H1 (cell line): ENCODE results near the gene SPPL3. TPM values are rescaled to one million over a fixed set of nuclear protein-coding genes. Genes with fewer than 3 reads are reported as not detected.

ENCODE experiments used
- CTCF ChIA-PET: fragments of 300-600 bp; sonication (Branson Sonifier 250); formaldehyde crosslinking; loops from one replicate; lab custom pipeline; 2021; ENCODE audit not compliant: partially characterized antibody; lab: Charles Lee
- POLR2A ChIA-PET: fragments of 300-600 bp; sonication (Branson Sonifier 250); formaldehyde crosslinking; loops from one replicate; lab custom pipeline; 2021; ENCODE audit warnings: inconsistent platforms; ENCODE audit not compliant: partially characterized antibody; lab: Charles Lee
- DNase-seq, 2 experiments: peaks; one replicate each; pipeline versions ENCODE4 v3.0.0 to v3.0.0-alpha.2; 2010 to 2022; ENCODE audit warnings: low spot score in 2 of 2, low read depth in 1 of 2, mixed read lengths in 1 of 2
- FAIRE-seq: peaks from 2 replicates; lab custom pipeline; 2011; peaks lifted over from hg19 to GRCh38; lab: Jason Lieb, UNC
- H2AFZ ChIP-seq: 2 replicates; pipeline ENCODE4 v1.8.1; 2012; ENCODE audit warnings: low read length, inconsistent platforms
- H2AK5ac ChIP-seq: 2 replicates; pipeline ENCODE4 v1.6.1; 2013; ENCODE audit warnings: low read depth, low read length
- H2BK120ac ChIP-seq: replicated peaks from 2 replicates; pipeline ENCODE3; 2013; ENCODE audit warnings: low read depth, low read length, inconsistent platforms
- H2BK12ac ChIP-seq: 2 replicates; pipeline ENCODE4 v1.6.1; 2013; ENCODE audit warnings: low read depth, low read length
- H2BK15ac ChIP-seq: 2 replicates; pipeline ENCODE4 v1.6.1; 2013; ENCODE audit warnings: low read length
- H2BK20ac ChIP-seq: 2 replicates; pipeline ENCODE4 v1.6.1; 2013; ENCODE audit warnings: low read length
- H2BK5ac ChIP-seq: 2 replicates; pipeline ENCODE4 v1.6.1; 2013; ENCODE audit warnings: low read depth, low read length
- H3K14ac ChIP-seq: 2 replicates; pipeline ENCODE4 v1.6.1; 2013; ENCODE audit warnings: inconsistent platforms; ENCODE audit not compliant: insufficient read length
- H3K18ac ChIP-seq: 2 replicates; pipeline ENCODE4 v1.6.1; 2013; ENCODE audit warnings: low read length; ENCODE audit errors: extremely low read depth
- H3K23ac ChIP-seq: 2 replicates; pipeline ENCODE4 v1.6.1; 2013; ENCODE audit warnings: inconsistent platforms; ENCODE audit not compliant: insufficient read length
- H3K23me2 ChIP-seq: 2 replicates; pipeline ENCODE4 v1.6.1; 2013; ENCODE audit warnings: low read depth, low read length
- H3K27ac ChIP-seq: 2 replicates; pipeline ENCODE4 v1.6.1; 2011; ENCODE audit warnings: low read depth, low read length, inconsistent platforms
- H3K27me3 ChIP-seq, 4 experiments: replicated peaks in 1 of 4; 1 replicate in 1 of 4; 2 replicates in 3 of 4; pipeline versions ENCODE4 v1.6.1 to v1.8.1; 2011 to 2013; ENCODE audit warnings: low read length in 3 of 4, mild to moderate bottlenecking in 3 of 4, inconsistent platforms in 2 of 4, mixed read lengths in 2 of 4, moderate library complexity in 1 of 4; ENCODE audit not compliant: control insufficient read depth in 3 of 4, insufficient read depth in 3 of 4; ENCODE audit errors: extremely low read depth in 1 of 4
- H3K36me3 ChIP-seq, 4 experiments: 2 replicates each; pipeline versions ENCODE4 v1.6.1 to v1.8.1; 2011 to 2013; ENCODE audit warnings: mild to moderate bottlenecking in 4 of 4, low read length in 3 of 4, moderate library complexity in 2 of 4, control low read depth in 1 of 4, inconsistent platforms in 1 of 4; ENCODE audit not compliant: insufficient read depth in 4 of 4, control insufficient read depth in 2 of 4
- H3K4ac ChIP-seq: replicated peaks from 2 replicates; pipeline ENCODE3; 2013; ENCODE audit warnings: low read length, low read depth, mixed read lengths, inconsistent platforms; ENCODE audit not compliant: insufficient read length
- H3K4me1 ChIP-seq, 4 experiments: replicated peaks in 1 of 4; 1 replicate in 1 of 4; 2 replicates in 3 of 4; pipeline versions ENCODE4 v1.6.1 to v1.8.1; 2011 to 2013; ENCODE audit warnings: low read length in 3 of 4, inconsistent platforms in 2 of 4, mixed read lengths in 1 of 4; ENCODE audit not compliant: insufficient read depth in 4 of 4, control insufficient read depth in 3 of 4
- H3K4me2 ChIP-seq, 2 experiments: 2 replicates each; pipeline versions ENCODE4 v1.6.1 to v1.8.1; 2011 to 2013; ENCODE audit warnings: low read depth in 2 of 2, low read length in 2 of 2, control low read depth in 1 of 2, inconsistent platforms in 1 of 2, mild to moderate bottlenecking in 1 of 2; ENCODE audit not compliant: insufficient read depth in 1 of 2
- H3K4me3 ChIP-seq, 4 experiments: fragments of 200-600, 300-600 bp in 1 of 4; sonication (generic), shearing (Covaris generic), sonication (Bioruptor Twin) in 1 of 4; 2 replicates each; pipeline versions ENCODE4 v1.5.1 to v1.8.1; 2011 to 2016; ENCODE audit warnings: low read length in 4 of 4, low read depth in 3 of 4, control low read depth in 2 of 4, inconsistent platforms in 2 of 4, mild to moderate bottlenecking in 2 of 4, mixed read lengths in 1 of 4, moderate library complexity in 1 of 4; ENCODE audit not compliant: insufficient read depth in 2 of 4; ENCODE audit errors: extremely low read depth in 1 of 4
- H3K56ac ChIP-seq: replicated peaks from 2 replicates; pipeline ENCODE3; 2013; ENCODE audit warnings: low read depth, mild to moderate bottlenecking, mixed read lengths, low read length, inconsistent platforms; ENCODE audit not compliant: insufficient read length
- H3K79me1 ChIP-seq: 2 replicates; pipeline ENCODE4 v1.6.1; 2013; ENCODE audit warnings: low read depth, low read length, control low read depth
- H3K79me2 ChIP-seq, 2 experiments: 2 replicates each; pipeline versions ENCODE4 v1.6.1 to v1.8.1; 2012 to 2013; ENCODE audit warnings: low read length in 2 of 2, mild to moderate bottlenecking in 2 of 2, inconsistent platforms in 1 of 2; ENCODE audit not compliant: insufficient read depth in 2 of 2, control insufficient read depth in 1 of 2
- H3K9ac ChIP-seq, 4 experiments: replicated peaks in 1 of 4; 1 replicate in 1 of 4; 2 replicates in 3 of 4; pipeline versions ENCODE4 v1.6.1 to v1.8.1; 2011 to 2013; ENCODE audit warnings: low read depth in 3 of 4, low read length in 3 of 4, control low read depth in 2 of 4, mild to moderate bottlenecking in 2 of 4, moderate library complexity in 2 of 4, inconsistent platforms in 1 of 4; ENCODE audit errors: extremely low read depth in 1 of 4
- H3K9me3 ChIP-seq, 2 experiments: 2 replicates each; pipeline versions ENCODE4 v1.6.1 to v1.8.1; 2012 to 2013; ENCODE audit warnings: mild to moderate bottlenecking in 2 of 2, moderate library complexity in 2 of 2, control low read depth in 1 of 2, inconsistent platforms in 1 of 2, low read depth in 1 of 2, low read length in 1 of 2, mixed read lengths in 1 of 2; ENCODE audit not compliant: insufficient read depth in 2 of 2
- H4K20me1 ChIP-seq, 2 experiments: replicated peaks in 1 of 2; 2 replicates each; pipeline versions ENCODE3 to v1.8.1; 2011 to 2013; ENCODE audit warnings: inconsistent platforms in 2 of 2, low read length in 2 of 2, mild to moderate bottlenecking in 1 of 2; ENCODE audit not compliant: insufficient read depth in 2 of 2, control insufficient read depth in 1 of 2
- H4K5ac ChIP-seq: 2 replicates; pipeline ENCODE4 v1.6.1; 2013; ENCODE audit warnings: low read length, low read depth, mixed read lengths, inconsistent platforms; ENCODE audit not compliant: insufficient read length
- H4K8ac ChIP-seq: 2 replicates; pipeline ENCODE4 v1.8.0; 2013; ENCODE audit warnings: mild to moderate bottlenecking, moderate library complexity, low read length, inconsistent platforms; ENCODE audit not compliant: insufficient read depth; ENCODE audit errors: extremely low read depth
- H4K91ac ChIP-seq: replicated peaks from 2 replicates; pipeline ENCODE3; 2013; ENCODE audit warnings: low read length, mixed read lengths, inconsistent platforms; ENCODE audit not compliant: insufficient read length
- CTBP2 ChIP-seq: IDR thresholded peaks from 2 replicates; pipeline ENCODE4 v1.7.0; 2011; ENCODE audit warnings: borderline replicate concordance, mild to moderate bottlenecking, moderate library complexity, mixed read lengths, low read length; ENCODE audit not compliant: insufficient read depth, insufficient read length
- E2F6 ChIP-seq: IDR thresholded peaks from 2 replicates; pipeline ENCODE4 v1.6.1; 2012; ENCODE audit warnings: inconsistent platforms
- EGR1 ChIP-seq: IDR thresholded peaks from 2 replicates; pipeline ENCODE4 v1.6.1; 2011; ENCODE audit warnings: low read depth, low read length, borderline replicate concordance
- NANOG ChIP-seq: IDR thresholded peaks from 2 replicates; pipeline ENCODE4 v1.6.1; 2011; ENCODE audit warnings: low read length, low read depth, mild to moderate bottlenecking, inconsistent platforms; ENCODE audit not compliant: insufficient read depth, poor library complexity, severe bottlenecking
- POU5F1 ChIP-seq: IDR thresholded peaks from 2 replicates; pipeline ENCODE4 v1.6.1; 2011; ENCODE audit warnings: low read depth, mild to moderate bottlenecking, low read length, moderate library complexity
- RNF2 ChIP-seq: fragments of 200-900, 300-1000 bp; sonication (generic); IDR thresholded peaks from 2 replicates; pipeline ENCODE4 v1.7.1; 2016; ENCODE audit warnings: borderline replicate concordance, low read depth, mild to moderate bottlenecking, antibody characterized with exemption, low read length; ENCODE audit not compliant: poor library complexity, severe bottlenecking; ENCODE audit errors: missing control alignments
- SIN3A ChIP-seq, 2 experiments: IDR thresholded peaks in 1 of 2; conservative IDR thresholded peaks in 1 of 2; 2 replicates each; pipeline ENCODE4 v1.6.1; 2011 to 2012; ENCODE audit warnings: low read length in 2 of 2, improper control_type of control experiment in 1 of 2, low read depth in 1 of 2, mild to moderate bottlenecking in 1 of 2
- SP2 ChIP-seq: IDR thresholded peaks from 2 replicates; pipeline ENCODE4 v1.6.1; 2012; ENCODE audit warnings: mild to moderate bottlenecking, low read length, inconsistent platforms
- TCF12 ChIP-seq: IDR thresholded peaks from 2 replicates; pipeline ENCODE4 v1.6.1; 2011; ENCODE audit warnings: low read depth, mild to moderate bottlenecking, low read length
- ZNF274 ChIP-seq: IDR thresholded peaks from 2 replicates; pipeline ENCODE4 v1.7.0; 2012; ENCODE audit warnings: low read length, borderline replicate concordance; ENCODE audit errors: extremely low read depth
- polyA plus RNA-seq, 7 experiments: library from polyadenylated mRNA; depleted of rRNA in 3 of 7; stranded (reverse) in 5 of 7; unstranded in 2 of 7; fragments of >200 nt in 5 of 7; fragments of 200-250 nt in 2 of 7; gene quantifications; 1 replicate in 5 of 7; 2 replicates in 1 of 7; 4 replicates in 1 of 7; pipeline versions ENCODE4 v1.2.1 to v1.2.3, GENCODE V29; 2011 to 2013; ENCODE audit warnings: missing spikeins in 2 of 7, mixed read lengths in 2 of 7
- total RNA-seq: library from RNA; stranded (reverse); fragmentation: NEBNext Ultra II Directional; extraction: Animal tissue kit (Norgen Biotek cat#: 25700); gene quantifications from 2 replicates; pipeline ENCODE4 v1.2.1, GENCODE V29; 2021

The SPPL3 gene
- total and polyA plus RNA-seq, 2 of the 8 experiments (the other 6 are each of a cell fraction or from before 2014, with no cell fraction given) = 27.3 to 48.4 TPM

DNA sequence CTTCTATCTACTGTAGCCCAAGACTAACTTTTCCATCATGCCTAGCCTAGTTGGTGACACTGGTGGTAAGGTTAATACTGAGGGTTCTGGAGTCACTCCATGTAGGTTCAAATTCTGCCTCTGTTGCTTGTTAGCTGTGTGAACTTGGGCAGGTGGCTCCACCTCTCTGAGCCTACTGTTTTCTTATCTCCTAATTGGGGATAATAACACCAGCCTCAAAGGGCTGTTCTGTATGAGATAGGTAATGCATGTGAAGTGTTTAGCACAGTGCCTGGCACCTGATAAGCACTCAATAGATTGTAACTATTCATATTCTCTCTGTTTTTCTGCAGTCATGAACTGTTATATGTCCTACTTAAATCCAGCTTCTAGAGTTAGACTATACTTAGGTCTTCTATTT, 17.5 kb upstream of the SPPL3 start:
- POLR2A ChIA-PET = interaction anchor here (0.8 kb wide), 1 partner anchor 11 kb away, joined by 3 read pairs; no protein-coding TSS in a partner anchor
- H3K23ac ChIP-seq = no peak overlapping the region
- H2BK20ac ChIP-seq = no peak overlapping the region
- CTCF ChIA-PET = interaction anchor here (0.8 to 1.2 kb wide), 2 partner anchors 65 to 184 kb away, joined by 4 read pairs; no protein-coding TSS in a partner anchor
- no peak overlapping the region for H3K27ac ChIP-seq
- H2AK5ac ChIP-seq = no peak overlapping the region
- H2AFZ ChIP-seq = no peak overlapping the region
- H3K4me2 ChIP-seq = no peak overlapping the region
- no peaks in the 10 kb centered on the region for H3K27me3 ChIP-seq
- H3K36me3 ChIP-seq = no peaks in the 10 kb centered on the region
- no peak overlapping the region for H3K14ac ChIP-seq
- H3K4me3 ChIP-seq = no peak overlapping the region
- H4K5ac ChIP-seq = no peak overlapping the region
- H3K4ac ChIP-seq = no peak overlapping the region
- H3K23me2 ChIP-seq = no peaks in the 10 kb centered on the region
- FAIRE-seq (no peak), DNase-seq (no peak)
- H4K91ac ChIP-seq = no peak overlapping the region
- no peak overlapping the region for H2BK5ac ChIP-seq
- no peaks in the 10 kb centered on the region for H3K79me1 ChIP-seq
- no peak overlapping the region for H2BK15ac ChIP-seq
- no peaks in the 10 kb centered on the region for H3K79me2 ChIP-seq
- no peak overlapping the region for H3K18ac ChIP-seq
- no peak overlapping the region for H3K9ac ChIP-seq
- H3K56ac ChIP-seq = no peak overlapping the region
- no peaks in the 10 kb centered on the region for H4K20me1 ChIP-seq
- H2BK120ac ChIP-seq = no peak overlapping the region
- no peak overlapping the region for H4K8ac ChIP-seq
- peaks cover 3 to 12% (median 6%) of the 10 kb centered on the region in 4 experiments for H3K4me1 ChIP-seq
- no peak overlapping the region for H2BK12ac ChIP-seq
- H3K9me3 ChIP-seq = peaks cover 0 to 4% of the 10 kb centered on the region in 2 experiments; a peak in 1 of 4 replicates
- TF ChIP-seq EGR1 (no peak), SP2 (no peak), POU5F1 (no peak), RNF2 (no peak), NANOG (no peak), CTBP2 (no peak), E2F6 (no peak), SIN3A (conservative IDR thresholded peaks at IDR 0.05 in 1 of 2, IDR thresholded peaks at IDR 0.05 in 1 of 2; ENCODE audit: low read depth in 1 of 2, low read length in 2 of 2) (no peak), TCF12 (no peak), ZNF274 (no peak)
